ENCODE results near the gene SNRNP48. TPM values are rescaled to one million over a fixed set of nuclear protein-coding genes. Genes with fewer than 3 reads are reported as not detected.

Gene SNRNP48
- total and polyA plus RNA-seq, 2 of the 8 experiments (the other 6 are each of a cell fraction or from before 2014, with no cell fraction given) = 7.7 to 21.0 TPM

DNA sequence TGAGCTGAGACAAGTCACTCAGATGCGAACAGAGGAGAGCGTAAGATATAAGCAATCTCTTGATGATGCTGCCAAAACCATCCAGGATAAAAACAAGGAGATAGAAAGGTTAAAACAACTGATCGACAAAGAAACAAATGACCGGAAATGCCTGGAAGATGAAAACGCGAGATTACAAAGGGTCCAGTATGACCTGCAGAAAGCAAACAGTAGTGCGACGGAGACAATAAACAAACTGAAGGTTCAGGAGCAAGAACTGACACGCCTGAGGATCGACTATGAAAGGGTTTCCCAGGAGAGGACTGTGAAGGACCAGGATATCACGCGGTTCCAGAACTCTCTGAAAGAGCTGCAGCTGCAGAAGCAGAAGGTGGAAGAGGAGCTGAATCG lies 9.5 kb upstream of the SNRNP48 start:
- H3K9ac ChIP-seq (replicated peaks in 1 of 4; ENCODE audit: extremely low read depth in 1 of 4, low read depth in 3 of 4, low read length in 3 of 4) = no peak overlapping the region
- POLR2A ChIA-PET (ENCODE audit: partially characterized antibody) = no interaction called here
- H2BK20ac ChIP-seq (ENCODE audit: low read length) = no peak overlapping the region
- CTCF ChIA-PET (ENCODE audit: partially characterized antibody) = interaction anchor here (0.5 to 1.6 kb wide), 6 partner anchors 12 to 659 kb away, joined by 3 to 4 read pairs (median 3); partner anchors contain the start of genes CAGE1 and RIOK1
- H2BK120ac ChIP-seq (replicated peaks; ENCODE audit: low read depth, low read length) = no peak overlapping the region
- no peaks in the 10 kb centered on the region for H3K79me2 ChIP-seq (ENCODE audit: control insufficient read depth in 1 of 2, insufficient read depth in 2 of 2, low read length in 2 of 2)
- peaks cover 20 to 84% (median 56%) of the 10 kb centered on the region in 4 experiments for H3K36me3 ChIP-seq (ENCODE audit: control insufficient read depth in 2 of 4, insufficient read depth in 4 of 4, low read length in 3 of 4)
- no peak overlapping the region for H4K91ac ChIP-seq (replicated peaks; ENCODE audit: insufficient read length, low read length)
- H3K23me2 ChIP-seq (ENCODE audit: low read depth, low read length) = no peaks in the 10 kb centered on the region
- no peak overlapping the region for H3K4me2 ChIP-seq (ENCODE audit: insufficient read depth in 1 of 2, low read depth in 2 of 2, low read length in 2 of 2)
- TF ChIP-seq EZH2 (IDR thresholded peaks at IDR 0.05; ENCODE audit: low read depth, low read length, severe bottlenecking) (no peak), PHF8 (conservative IDR thresholded peaks at IDR 0.05; ENCODE audit: low read depth, low read length) (no peak), SIX5 (IDR thresholded peaks at IDR 0.05; ENCODE audit: low read depth, low read length) (no peak), JUN (IDR thresholded peaks at IDR 0.05; ENCODE audit: low read depth, low read length) (no peak), GABPA (IDR thresholded peaks at IDR 0.05; ENCODE audit: borderline replicate concordance, insufficient read depth, low read length) (no peak), BRCA1 (IDR thresholded peaks at IDR 0.05; ENCODE audit: low read depth, low read length) (no peak), TAF1 (IDR thresholded peaks at IDR 0.05; ENCODE audit: low read depth, low read length) (no peak), HDAC2 (IDR thresholded peaks at IDR 0.05; ENCODE audit: borderline replicate concordance in 1 of 2, low read depth in 2 of 2, low read length in 2 of 2) (no peak)
- TF ChIP-seq, protein P1, sequence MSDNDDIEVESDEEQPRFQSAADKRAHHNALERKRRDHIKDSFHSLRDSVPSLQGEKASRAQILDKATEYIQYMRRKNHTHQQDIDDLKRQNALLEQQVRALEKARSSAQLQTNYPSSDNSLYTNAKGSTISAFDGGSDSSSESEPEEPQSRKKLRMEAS (IDR thresholded peaks at IDR 0.05) = no peak
- TF ChIP-seq, protein P2, sequence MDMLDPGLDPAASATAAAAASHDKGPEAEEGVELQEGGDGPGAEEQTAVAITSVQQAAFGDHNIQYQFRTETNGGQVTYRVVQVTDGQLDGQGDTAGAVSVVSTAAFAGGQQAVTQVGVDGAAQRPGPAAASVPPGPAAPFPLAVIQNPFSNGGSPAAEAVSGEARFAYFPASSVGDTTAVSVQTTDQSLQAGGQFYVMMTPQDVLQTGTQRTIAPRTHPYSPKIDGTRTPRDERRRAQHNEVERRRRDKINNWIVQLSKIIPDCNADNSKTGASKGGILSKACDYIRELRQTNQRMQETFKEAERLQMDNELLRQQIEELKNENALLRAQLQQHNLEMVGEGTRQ (IDR thresholded peaks at IDR 0.05; ENCODE audit: low read length) = no peak
- H2AFZ ChIP-seq (ENCODE audit: low read length) = no peak overlapping the region
- no peak overlapping the region for H2BK15ac ChIP-seq (ENCODE audit: low read length)
- H3K14ac ChIP-seq (ENCODE audit: insufficient read length) = no peak overlapping the region
- H3K56ac ChIP-seq (replicated peaks; ENCODE audit: insufficient read length, low read depth, low read length) = no peak overlapping the region
- H3K27me3 ChIP-seq (replicated peaks in 1 of 4; ENCODE audit: control insufficient read depth in 3 of 4, extremely low read depth in 1 of 4, insufficient read depth in 3 of 4, low read length in 3 of 4) = no peaks in the 10 kb centered on the region
- H2AK5ac ChIP-seq (ENCODE audit: low read depth, low read length) = no peak overlapping the region
- H2BK5ac ChIP-seq (ENCODE audit: low read depth, low read length) = no peak overlapping the region
- no peak overlapping the region for H3K4ac ChIP-seq (replicated peaks; ENCODE audit: insufficient read length, low read depth, low read length)
- 88% methylated on average over 13 of the region's 13 CpGs; no CpG with 5 or more reads in 1 of the 2 experiments for WGBS, 2 experiments (ENCODE audit: extremely low coverage in 1 of 2, insufficient coverage in 1 of 2, insufficient read length in 1 of 2, insufficient replicate concordance in 2 of 2, low coverage in 1 of 2, low lambda C conversion rate in 2 of 2, missing lambda C conversion rate in 1 of 2)
- no peak overlapping the region for H3K4me3 ChIP-seq (ENCODE audit: extremely low read depth in 1 of 4, insufficient read depth in 2 of 4, low read depth in 3 of 4, low read length in 4 of 4)
- H2BK12ac ChIP-seq (ENCODE audit: low read depth, low read length) = no peak overlapping the region
- DNase-seq (ENCODE audit: low read depth in 1 of 2, low spot score in 2 of 2) (no peak), FAIRE-seq (no peak)
- no peak overlapping the region for H3K27ac ChIP-seq (ENCODE audit: low read depth, low read length)
- H4K8ac ChIP-seq (ENCODE audit: extremely low read depth, insufficient read depth, low read length) = no peak overlapping the region
- H3K79me1 ChIP-seq (ENCODE audit: low read depth, low read length) = no peaks in the 10 kb centered on the region
- H4K5ac ChIP-seq (ENCODE audit: insufficient read length, low read depth, low read length) = no peak overlapping the region
- no peaks in the 10 kb centered on the region for H3K9me3 ChIP-seq (ENCODE audit: insufficient read depth in 2 of 2, low read depth in 1 of 2, low read length in 1 of 2)
- no peaks in the 10 kb centered on the region for H3K4me1 ChIP-seq (replicated peaks in 1 of 4; ENCODE audit: control insufficient read depth in 3 of 4, insufficient read depth in 4 of 4, low read length in 3 of 4)
- no peak overlapping the region for H3K23ac ChIP-seq (ENCODE audit: insufficient read length)
- no peak overlapping the region for H3K18ac ChIP-seq (ENCODE audit: extremely low read depth, low read length)
- no peaks in the 10 kb centered on the region for H4K20me1 ChIP-seq (replicated peaks in 1 of 2; ENCODE audit: control insufficient read depth in 1 of 2, insufficient read depth in 2 of 2, low read length in 2 of 2)

Measured in H1 (cell line).